Hepatocyte (in vitro differentiated cells): Measurements from ENCODE around the gene TNP2.

Source experiments
- EZH2 ChIP-seq: fragments of 200-600 bp; sonication (generic); IDR thresholded peaks from 2 replicates; pipeline ENCODE4 v1.6.1; 2016; ENCODE audit warnings: antibody characterized with exemption, mild to moderate bottlenecking, borderline replicate concordance
- TF ChIP-seq, protein P1 (sequence below): fragments of 200-600 bp; sonication (generic); IDR thresholded peaks from 2 replicates; pipeline ENCODE4 v1.5.1; 2016; ENCODE audit warnings: antibody characterized with exemption, mild to moderate bottlenecking; ENCODE audit not compliant: poor library complexity

DNA sequence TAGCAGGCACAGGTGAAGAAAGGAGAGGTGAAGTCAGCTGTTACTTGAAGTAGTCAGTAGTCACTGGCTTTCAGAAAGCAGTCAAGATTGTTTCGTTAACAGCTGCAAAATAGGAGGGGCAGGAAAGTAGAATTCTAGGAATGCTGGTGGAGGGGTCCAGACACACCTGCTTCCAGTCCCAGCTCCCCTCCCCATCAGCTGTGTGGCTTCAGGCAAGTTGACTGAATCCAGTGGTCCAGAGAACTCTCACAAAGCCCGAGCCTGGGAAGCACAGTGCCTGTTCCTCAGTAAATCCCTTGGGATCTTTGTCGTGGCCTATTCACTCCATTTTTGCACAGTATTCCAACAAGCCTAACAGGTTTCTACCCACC, 8.5 kb downstream of the TNP2 start:
- TF ChIP-seq EZH2, result no peak
- TF ChIP-seq, protein P1, sequence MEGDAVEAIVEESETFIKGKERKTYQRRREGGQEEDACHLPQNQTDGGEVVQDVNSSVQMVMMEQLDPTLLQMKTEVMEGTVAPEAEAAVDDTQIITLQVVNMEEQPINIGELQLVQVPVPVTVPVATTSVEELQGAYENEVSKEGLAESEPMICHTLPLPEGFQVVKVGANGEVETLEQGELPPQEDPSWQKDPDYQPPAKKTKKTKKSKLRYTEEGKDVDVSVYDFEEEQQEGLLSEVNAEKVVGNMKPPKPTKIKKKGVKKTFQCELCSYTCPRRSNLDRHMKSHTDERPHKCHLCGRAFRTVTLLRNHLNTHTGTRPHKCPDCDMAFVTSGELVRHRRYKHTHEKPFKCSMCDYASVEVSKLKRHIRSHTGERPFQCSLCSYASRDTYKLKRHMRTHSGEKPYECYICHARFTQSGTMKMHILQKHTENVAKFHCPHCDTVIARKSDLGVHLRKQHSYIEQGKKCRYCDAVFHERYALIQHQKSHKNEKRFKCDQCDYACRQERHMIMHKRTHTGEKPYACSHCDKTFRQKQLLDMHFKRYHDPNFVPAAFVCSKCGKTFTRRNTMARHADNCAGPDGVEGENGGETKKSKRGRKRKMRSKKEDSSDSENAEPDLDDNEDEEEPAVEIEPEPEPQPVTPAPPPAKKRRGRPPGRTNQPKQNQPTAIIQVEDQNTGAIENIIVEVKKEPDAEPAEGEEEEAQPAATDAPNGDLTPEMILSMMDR, result no peak
